Keratinocyte (primary cell): ENCODE results near the gene OSBPL10. TPM values are rescaled to one million over a fixed set of nuclear protein-coding genes. Genes with fewer than 3 reads are reported as not detected.

Experiments used
- DNase-seq: peaks from one replicate; pipeline ENCODE4 v3.0.0-alpha.2; 2011; ENCODE audit warnings: low read depth, missing footprints, low spot score
- FAIRE-seq: peaks from 2 replicates; lab custom pipeline; 2011; peaks lifted over from hg19 to GRCh38; lab: Jason Lieb, UNC
- H2AFZ ChIP-seq: 2 replicates; pipeline ENCODE4 v1.6.0; 2012; ENCODE audit warnings: low read length, control low read depth, inconsistent platforms; ENCODE audit not compliant: control insufficient read depth
- H3K27ac ChIP-seq: 2 replicates; pipeline ENCODE4 v1.5.1; 2011; ENCODE audit warnings: low read length; ENCODE audit not compliant: control insufficient read depth, insufficient read depth
- H3K27me3 ChIP-seq: 3 replicates; pipeline ENCODE4 v1.6.0; 2011; ENCODE audit warnings: low read length; ENCODE audit not compliant: control insufficient read depth, insufficient read depth; ENCODE audit errors: extremely low read depth
- H3K36me3 ChIP-seq, 2 experiments: 2 replicates in 1 of 2; 3 replicates in 1 of 2; pipeline ENCODE4 v1.5.1; 2011; ENCODE audit warnings: low read length in 2 of 2, mild to moderate bottlenecking in 1 of 2; ENCODE audit not compliant: control insufficient read depth in 2 of 2, insufficient read depth in 2 of 2; ENCODE audit errors: extremely low read depth in 1 of 2
- H3K4me1 ChIP-seq: 3 replicates; pipeline ENCODE4 v1.5.1; 2011; ENCODE audit warnings: low read length; ENCODE audit not compliant: control insufficient read depth, insufficient read depth; ENCODE audit errors: extremely low read depth
- H3K4me2 ChIP-seq: 3 replicates; pipeline ENCODE4 v1.6.0; 2011; ENCODE audit warnings: low read depth, low read length; ENCODE audit not compliant: control insufficient read depth, insufficient read depth; ENCODE audit errors: extremely low read depth
- H3K4me3 ChIP-seq, 3 experiments: fragments of 200-600 bp in 1 of 3; sonication (generic) in 1 of 3; 2 replicates in 2 of 3; 3 replicates in 1 of 3; pipeline ENCODE4 v1.5.1; 2011 to 2016; ENCODE audit warnings: low read length in 3 of 3, mild to moderate bottlenecking in 3 of 3, control low read depth in 2 of 3, inconsistent platforms in 1 of 3, low read depth in 1 of 3, mixed read lengths in 1 of 3, mixed run types in 1 of 3, moderate library complexity in 1 of 3; ENCODE audit not compliant: control insufficient read depth in 2 of 3, insufficient read depth in 2 of 3; ENCODE audit errors: extremely low read depth in 1 of 3
- H3K79me2 ChIP-seq: 2 replicates; pipeline ENCODE4 v1.6.0; 2012; ENCODE audit warnings: low read length; ENCODE audit not compliant: control insufficient read depth, insufficient read depth
- H3K9ac ChIP-seq: 3 replicates; pipeline ENCODE4 v1.6.0; 2011; ENCODE audit warnings: low read length; ENCODE audit not compliant: control insufficient read depth, insufficient read depth; ENCODE audit errors: extremely low read depth
- H3K9me1 ChIP-seq: 3 replicates; pipeline ENCODE4 v1.6.0; 2011; ENCODE audit warnings: low read length; ENCODE audit not compliant: control insufficient read depth, insufficient read depth; ENCODE audit errors: extremely low read depth
- H3K9me3 ChIP-seq: 2 replicates; pipeline ENCODE4 v1.5.1; 2012; ENCODE audit warnings: low read depth, low read length; ENCODE audit not compliant: control insufficient read depth
- H4K20me1 ChIP-seq: 3 replicates; pipeline ENCODE4 v1.6.0; 2011; ENCODE audit warnings: low read length; ENCODE audit not compliant: control insufficient read depth, insufficient read depth; ENCODE audit errors: extremely low read depth
- EZH2 ChIP-seq: IDR thresholded peaks from one replicate; pipeline ENCODE4 v1.6.1; 2012; ENCODE audit warnings: inconsistent platforms, mild to moderate bottlenecking, low read length, moderate library complexity
- dilution Hi-C: fragments of 300-500 bp; cut with MboI; formaldehyde crosslinking; loops from one replicate; pipeline ENCODE4 v1.7.0; 2020; ENCODE audit warnings: low sequenced_read_pairs; ENCODE audit not compliant: extremely low pct_ligation_motif_present
- polyA plus RNA-seq, 5 experiments: library from polyadenylated mRNA; depleted of rRNA in 3 of 5; stranded (reverse) in 3 of 5; stranded (forward) in 1 of 5; unstranded in 1 of 5; fragments of >200 nt; gene quantifications; 1 replicate in 1 of 5; 2 replicates in 3 of 5; 3 replicates in 1 of 5; pipeline versions ENCODE4 v1.2.1 to v1.2.3, GENCODE V29; 2011 to 2012; ENCODE audit warnings: missing spikeins in 2 of 5, low read depth in 1 of 5, low replicate concordance in 1 of 5
- TF ChIP-seq, protein P1 (sequence below), 3 experiments: IDR thresholded peaks in 1 of 3; conservative IDR thresholded peaks in 1 of 3; optimal IDR thresholded peaks in 1 of 3; 2 replicates in 2 of 3; 3 replicates in 1 of 3; pipeline versions ENCODE3 to v1.5.1; 2011; ENCODE audit warnings: low read length in 3 of 3, mild to moderate bottlenecking in 3 of 3, moderate library complexity in 2 of 3, control low read depth in 1 of 3, inconsistent platforms in 1 of 3; ENCODE audit not compliant: insufficient read depth in 2 of 3; ENCODE audit errors: extremely low read depth in 1 of 3

The OSBPL10 gene
- polyA plus RNA-seq, 1 donor (not counting 4 experiments of a cell fraction or from before 2014, with no cell fraction given) = 50.1 TPM

DNA sequence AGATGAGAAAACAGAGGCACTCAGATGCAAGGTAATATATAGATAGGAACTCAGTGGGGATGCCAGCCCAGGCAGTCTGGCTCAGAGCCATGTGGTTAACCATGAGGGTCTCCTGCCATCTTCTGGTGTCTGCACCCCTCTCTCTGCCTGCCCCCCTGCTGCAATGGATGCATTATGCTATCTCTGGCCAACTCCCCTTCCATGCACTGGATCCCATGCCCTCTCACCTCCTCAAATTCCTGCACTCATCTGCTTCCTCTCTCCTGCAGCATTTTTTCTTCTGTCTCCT is 285.1 kb downstream of the OSBPL10 start:
- TF ChIP-seq, protein P1, sequence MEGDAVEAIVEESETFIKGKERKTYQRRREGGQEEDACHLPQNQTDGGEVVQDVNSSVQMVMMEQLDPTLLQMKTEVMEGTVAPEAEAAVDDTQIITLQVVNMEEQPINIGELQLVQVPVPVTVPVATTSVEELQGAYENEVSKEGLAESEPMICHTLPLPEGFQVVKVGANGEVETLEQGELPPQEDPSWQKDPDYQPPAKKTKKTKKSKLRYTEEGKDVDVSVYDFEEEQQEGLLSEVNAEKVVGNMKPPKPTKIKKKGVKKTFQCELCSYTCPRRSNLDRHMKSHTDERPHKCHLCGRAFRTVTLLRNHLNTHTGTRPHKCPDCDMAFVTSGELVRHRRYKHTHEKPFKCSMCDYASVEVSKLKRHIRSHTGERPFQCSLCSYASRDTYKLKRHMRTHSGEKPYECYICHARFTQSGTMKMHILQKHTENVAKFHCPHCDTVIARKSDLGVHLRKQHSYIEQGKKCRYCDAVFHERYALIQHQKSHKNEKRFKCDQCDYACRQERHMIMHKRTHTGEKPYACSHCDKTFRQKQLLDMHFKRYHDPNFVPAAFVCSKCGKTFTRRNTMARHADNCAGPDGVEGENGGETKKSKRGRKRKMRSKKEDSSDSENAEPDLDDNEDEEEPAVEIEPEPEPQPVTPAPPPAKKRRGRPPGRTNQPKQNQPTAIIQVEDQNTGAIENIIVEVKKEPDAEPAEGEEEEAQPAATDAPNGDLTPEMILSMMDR (optimal IDR thresholded peaks at IDR 0.05 in 1 of 3, IDR thresholded peaks at IDR 0.05 in 1 of 3, conservative IDR thresholded peaks at IDR 0.05 in 1 of 3; ENCODE audit: extremely low read depth in 1 of 3, insufficient read depth in 2 of 3, low read length in 3 of 3) = no peak
- Histone ChIP-seq H3K9me1 (no peaks in the 10 kb centered on the region), H3K27me3 (no peaks in the 10 kb centered on the region), H3K27ac (no peak overlapping the region), H3K4me2 (no peak overlapping the region), H2AFZ (no peak overlapping the region), H3K9ac (no peak overlapping the region), H3K4me1 (peaks cover 2% of the 10 kb centered on the region), H3K36me3 (peaks cover 16 to 24% of the 10 kb centered on the region in 2 experiments), H3K4me3 (no peak overlapping the region), H3K9me3 (no peaks in the 10 kb centered on the region), H3K79me2 (peaks cover 2% of the 10 kb centered on the region), H4K20me1 (peaks cover 3% of the 10 kb centered on the region)
- no peak for DNase-seq
- no peak for FAIRE-seq
- dilution Hi-C loops = no loop called here

GRCh38 chr3:31695280-31696008 is 285.6 kb downstream of the OSBPL10 start:
- H3K36me3 ChIP-seq = peaks cover 17 to 19% of the 10 kb centered on the region in 2 experiments
- no peak for DNase-seq

More at GRCh38 chr3:31695280-31696008, 285.6 kb downstream of the OSBPL10 start:
- no peaks in the 10 kb centered on the region for H3K27me3 ChIP-seq
- no peak overlapping the region for H3K4me2 ChIP-seq
- peaks cover 2% of the 10 kb centered on the region for H3K79me2 ChIP-seq
- H3K27ac ChIP-seq = no peak overlapping the region
- no peak for TF ChIP-seq EZH2
- TF ChIP-seq, protein P1 (optimal IDR thresholded peaks at IDR 0.05 in 1 of 3, IDR thresholded peaks at IDR 0.05 in 1 of 3, conservative IDR thresholded peaks at IDR 0.05 in 1 of 3; ENCODE audit: extremely low read depth in 1 of 3, insufficient read depth in 2 of 3, low read length in 3 of 3) = peak in 2 of 3 experiments; percentile 24 to 36
- H3K4me3 ChIP-seq = no peak overlapping the region
- no peak for FAIRE-seq
- peaks cover 2% of the 10 kb centered on the region for H3K4me1 ChIP-seq
- H4K20me1 ChIP-seq = peaks cover 3% of the 10 kb centered on the region
- dilution Hi-C loops = no loop called here
- no peaks in the 10 kb centered on the region for H3K9me3 ChIP-seq
- H3K9me1 ChIP-seq = no peaks in the 10 kb centered on the region
- H3K9ac ChIP-seq = no peak overlapping the region
- H2AFZ ChIP-seq = no peak overlapping the region
